SKM-1 (cell line): Measurements from ENCODE around the gene SPHK2.
"Not testable (repeated sequence)": the region's sequence is repeated elsewhere in the genome, so short reads cannot be mapped to it uniquely, and the experiment has no call there.

Experiments
- DNase-seq: peaks from one replicate; lab custom pipeline; 2025; ENCODE audit not compliant: unreplicated experiment; lab: John Stamatoyannopoulos, UW

The SPHK2 gene

DNA sequence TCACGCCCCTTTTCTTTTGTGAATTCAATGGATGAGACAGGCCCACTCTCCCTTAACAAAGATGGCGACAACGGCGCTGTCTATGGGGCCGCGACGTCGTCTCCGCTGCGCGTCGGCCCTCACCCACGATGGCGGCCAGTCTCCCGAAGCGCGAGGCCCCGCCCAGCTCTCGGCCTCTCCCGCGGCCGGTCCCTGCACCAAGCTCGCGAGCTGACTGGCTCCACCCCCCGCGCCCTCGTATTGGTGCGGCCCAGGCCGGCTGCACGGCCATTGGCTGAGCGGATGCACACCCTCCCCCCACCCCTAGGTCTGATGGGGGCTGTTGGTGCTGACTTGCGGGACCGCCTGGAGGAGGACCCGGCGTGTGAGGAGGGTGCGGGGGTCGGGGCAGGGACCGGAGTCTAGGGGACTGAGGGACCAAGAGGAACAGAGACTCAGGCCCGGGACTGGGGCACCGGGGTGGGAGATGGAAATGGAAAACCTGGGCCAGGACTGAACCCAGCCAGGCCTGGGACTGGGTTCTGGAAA lies 4.8 kb downstream of the SPHK2 start:
- DNase-seq: no peak

DNA sequence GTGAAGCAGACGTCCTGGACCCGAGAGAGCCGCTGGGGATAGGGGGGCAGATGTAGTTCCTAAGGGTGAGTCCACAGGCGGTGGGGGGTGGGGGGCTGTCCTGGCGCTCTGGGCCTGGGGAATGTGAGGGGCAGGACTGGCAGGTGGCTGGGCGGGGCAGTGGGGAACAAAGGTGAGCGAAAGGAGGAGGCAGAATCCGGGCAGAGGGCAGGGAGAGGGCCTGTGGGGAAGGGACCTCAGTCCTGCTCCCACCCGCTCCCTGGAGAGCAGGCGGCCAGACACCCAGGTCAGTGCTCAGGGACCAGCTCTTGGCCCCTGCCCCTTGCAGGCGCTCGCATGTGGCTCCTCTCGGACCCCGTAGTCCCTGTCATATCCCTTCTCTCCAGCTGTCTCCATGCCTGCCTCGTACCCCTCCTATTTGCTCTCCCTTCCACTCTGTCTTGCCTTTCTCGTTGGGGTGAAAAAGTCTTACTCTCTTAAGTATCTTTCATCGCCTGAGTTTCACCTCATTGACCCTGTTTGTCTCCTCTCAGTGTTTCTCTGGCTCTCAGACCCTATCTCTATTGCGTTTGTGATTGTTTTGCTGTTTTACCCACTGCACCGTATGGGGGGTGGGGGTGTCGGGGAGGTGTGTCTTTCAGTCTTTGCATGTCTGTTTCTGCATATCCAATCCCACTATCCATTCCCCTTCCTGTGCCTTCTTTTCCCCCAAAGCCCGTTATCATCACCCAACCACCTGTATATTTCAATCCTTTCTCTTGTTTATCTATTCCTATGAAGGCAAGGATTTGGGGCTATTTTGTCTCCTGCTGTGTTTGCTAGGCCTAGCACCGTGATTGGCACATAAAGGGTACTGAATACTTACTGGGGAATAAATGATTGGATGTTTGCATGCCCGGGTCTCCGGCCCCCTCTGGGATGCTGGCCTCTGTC lies 5.8 kb downstream of the SPHK2 start:
- no peak for DNase-seq

DNA sequence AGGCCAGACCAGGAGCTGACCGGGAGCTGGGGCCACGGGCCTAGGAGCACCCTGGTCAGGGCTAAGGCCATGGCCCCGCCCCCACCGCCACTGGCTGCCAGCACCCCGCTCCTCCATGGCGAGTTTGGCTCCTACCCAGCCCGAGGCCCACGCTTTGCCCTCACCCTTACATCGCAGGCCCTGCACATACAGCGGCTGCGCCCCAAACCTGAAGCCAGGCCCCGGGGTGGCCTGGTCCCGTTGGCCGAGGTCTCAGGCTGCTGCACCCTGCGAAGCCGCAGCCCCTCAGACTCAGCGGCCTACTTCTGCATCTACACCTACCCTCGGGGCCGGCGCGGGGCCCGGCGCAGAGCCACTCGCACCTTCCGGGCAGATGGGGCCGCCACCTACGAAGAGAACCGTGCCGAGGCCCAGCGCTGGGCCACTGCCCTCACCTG lies 6.6 kb downstream of the SPHK2 start:
- no peak for DNase-seq

DNA sequence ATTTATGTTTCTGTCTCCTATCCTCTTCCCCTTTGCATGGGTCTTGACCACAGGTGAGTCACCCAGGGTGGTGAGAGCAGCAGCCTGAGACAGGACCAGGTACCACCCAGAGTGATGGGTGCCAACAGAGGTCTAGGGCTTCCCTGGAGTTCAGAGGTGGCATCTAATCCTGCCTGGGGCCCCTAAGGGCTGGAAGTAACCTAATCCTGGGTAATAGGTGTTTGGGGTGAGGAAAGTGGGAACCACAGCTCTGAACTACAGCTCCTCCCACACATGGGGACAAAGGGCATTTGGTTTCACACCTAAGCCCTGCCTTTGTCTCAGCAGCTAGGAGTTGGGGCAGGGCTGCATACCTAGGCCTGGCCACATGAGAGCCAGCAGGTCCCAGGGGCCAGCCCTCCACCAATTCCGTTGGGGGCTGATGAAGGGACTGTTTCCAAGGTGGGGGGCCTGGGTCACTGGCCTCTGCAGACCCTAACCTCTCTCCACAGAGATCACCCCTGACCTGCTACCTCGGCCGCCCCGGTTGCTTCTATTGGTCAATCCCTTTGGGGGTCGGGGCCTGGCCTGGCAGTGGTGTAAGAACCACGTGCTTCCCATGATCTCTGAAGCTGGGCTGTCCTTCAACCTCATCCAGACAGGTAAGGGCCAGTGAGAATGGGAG lies 8.0 kb downstream of the SPHK2 start:
- DNase-seq: no peak

DNA sequence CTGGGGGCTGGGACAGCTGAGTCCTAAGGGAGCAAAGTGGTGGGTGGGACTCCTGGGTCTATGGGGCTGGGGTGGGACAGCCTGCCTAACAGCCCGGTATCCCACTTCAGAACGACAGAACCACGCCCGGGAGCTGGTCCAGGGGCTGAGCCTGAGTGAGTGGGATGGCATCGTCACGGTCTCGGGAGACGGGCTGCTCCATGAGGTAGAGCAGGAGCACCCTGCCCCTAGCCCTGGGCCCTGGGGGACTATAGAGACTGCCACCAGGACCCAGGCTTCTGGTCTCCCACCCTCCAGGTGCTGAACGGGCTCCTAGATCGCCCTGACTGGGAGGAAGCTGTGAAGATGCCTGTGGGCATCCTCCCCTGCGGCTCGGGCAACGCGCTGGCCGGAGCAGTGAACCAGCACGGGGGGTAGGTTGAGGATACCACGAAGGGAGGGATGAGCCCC lies 8.6 kb downstream of the SPHK2 start:
- no peak for DNase-seq

DNA sequence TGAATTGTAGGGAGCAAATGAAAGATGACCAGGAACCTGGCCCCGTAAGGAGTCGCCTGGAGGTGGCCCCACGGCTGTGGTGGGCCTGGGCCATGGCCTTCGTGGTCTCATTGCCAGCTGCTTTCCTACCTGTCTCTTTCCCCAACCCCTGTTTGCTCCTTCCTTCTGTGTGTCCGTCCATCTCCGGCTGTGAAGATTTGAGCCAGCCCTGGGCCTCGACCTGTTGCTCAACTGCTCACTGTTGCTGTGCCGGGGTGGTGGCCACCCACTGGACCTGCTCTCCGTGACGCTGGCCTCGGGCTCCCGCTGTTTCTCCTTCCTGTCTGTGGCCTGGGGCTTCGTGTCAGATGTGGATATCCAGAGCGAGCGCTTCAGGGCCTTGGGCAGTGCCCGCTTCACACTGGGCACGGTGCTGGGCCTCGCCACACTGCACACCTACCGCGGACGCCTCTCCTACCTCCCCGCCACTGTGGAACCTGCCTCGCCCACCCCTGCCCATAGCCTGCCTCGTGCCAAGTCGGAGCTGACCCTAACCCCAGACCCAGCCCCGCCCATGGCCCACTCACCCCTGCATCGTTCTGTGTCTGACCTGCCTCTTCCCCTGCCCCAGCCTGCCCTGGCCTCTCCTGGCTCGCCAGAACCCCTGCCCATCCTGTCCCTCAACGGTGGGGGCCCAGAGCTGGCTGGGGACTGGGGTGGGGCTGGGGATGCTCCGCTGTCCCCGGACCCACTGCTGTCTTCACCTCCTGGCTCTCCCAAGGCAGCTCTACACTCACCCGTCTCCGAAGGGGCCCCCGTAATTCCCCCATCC lies 9.4 kb downstream of the SPHK2 start:
- no peak for DNase-seq

DNA sequence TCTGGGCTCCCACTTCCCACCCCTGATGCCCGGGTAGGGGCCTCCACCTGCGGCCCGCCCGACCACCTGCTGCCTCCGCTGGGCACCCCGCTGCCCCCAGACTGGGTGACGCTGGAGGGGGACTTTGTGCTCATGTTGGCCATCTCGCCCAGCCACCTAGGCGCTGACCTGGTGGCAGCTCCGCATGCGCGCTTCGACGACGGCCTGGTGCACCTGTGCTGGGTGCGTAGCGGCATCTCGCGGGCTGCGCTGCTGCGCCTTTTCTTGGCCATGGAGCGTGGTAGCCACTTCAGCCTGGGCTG lies 9.9 kb downstream of the SPHK2 start:
- DNase-seq: no peak

DNA sequence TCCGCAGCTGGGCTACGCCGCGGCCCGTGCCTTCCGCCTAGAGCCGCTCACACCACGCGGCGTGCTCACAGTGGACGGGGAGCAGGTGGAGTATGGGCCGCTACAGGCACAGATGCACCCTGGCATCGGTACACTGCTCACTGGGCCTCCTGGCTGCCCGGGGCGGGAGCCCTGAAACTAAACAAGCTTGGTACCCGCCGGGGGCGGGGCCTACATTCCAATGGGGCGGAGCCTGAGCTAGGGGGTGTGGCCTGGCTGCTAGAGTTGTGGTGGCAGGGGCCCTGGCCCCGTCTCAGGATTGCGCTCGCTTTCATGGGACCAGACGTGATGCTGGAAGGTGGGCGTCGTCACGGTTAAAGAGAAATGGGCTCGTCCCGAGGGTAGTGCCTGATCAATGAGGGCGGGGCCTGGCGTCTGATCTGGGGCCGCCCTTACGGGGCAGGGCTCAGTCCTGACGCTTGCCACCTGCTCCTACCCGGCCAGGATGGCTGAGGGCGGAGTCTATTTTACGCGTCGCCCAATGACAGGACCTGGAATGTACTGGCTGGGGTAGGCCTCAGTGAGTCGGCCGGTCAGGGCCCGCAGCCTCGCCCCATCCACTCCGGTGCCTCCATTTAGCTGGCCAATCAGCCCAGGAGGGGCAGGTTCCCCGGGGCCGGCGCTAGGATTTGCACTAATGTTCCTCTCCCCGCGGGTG lies 10.4 kb downstream of the SPHK2 start:
- no peak for DNase-seq

DNA sequence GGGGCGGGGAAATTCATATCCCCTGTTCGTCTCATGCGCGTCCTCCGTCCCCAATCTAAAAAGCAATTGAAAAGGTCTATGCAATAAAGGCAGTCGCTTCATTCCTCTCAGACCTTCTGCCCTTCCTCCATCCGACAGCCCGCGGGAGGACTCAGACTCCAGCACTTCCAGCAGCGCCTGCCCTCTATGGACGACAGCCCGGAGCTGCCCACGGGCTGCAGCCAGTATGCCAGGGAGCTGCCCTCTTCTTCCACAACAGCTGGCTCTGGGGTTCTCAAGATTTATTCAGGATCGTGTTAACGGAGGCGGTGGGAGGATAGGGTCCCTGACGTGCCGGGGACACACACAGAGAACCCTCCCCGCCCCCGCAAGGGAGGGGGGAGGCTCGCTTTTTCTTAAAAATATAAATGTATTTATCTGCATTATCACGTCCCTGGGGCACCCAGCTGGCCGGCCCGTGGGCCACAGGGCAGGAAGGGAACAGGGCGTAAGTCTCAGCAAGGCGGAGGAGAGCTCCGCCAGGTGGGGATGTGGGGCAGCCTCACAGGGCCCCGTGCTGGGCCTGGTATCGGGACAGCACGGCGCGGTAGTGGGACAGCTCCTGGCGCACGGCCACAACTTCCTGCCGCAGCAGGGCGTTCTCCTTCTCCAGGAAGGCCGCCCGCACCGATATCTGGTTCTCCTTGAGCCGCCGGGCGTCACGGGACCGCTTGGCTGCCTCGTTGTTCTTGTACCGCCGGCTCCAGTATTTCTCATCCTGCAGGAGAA lies 11.2 kb downstream of the SPHK2 start:
- no peak for DNase-seq

DNA sequence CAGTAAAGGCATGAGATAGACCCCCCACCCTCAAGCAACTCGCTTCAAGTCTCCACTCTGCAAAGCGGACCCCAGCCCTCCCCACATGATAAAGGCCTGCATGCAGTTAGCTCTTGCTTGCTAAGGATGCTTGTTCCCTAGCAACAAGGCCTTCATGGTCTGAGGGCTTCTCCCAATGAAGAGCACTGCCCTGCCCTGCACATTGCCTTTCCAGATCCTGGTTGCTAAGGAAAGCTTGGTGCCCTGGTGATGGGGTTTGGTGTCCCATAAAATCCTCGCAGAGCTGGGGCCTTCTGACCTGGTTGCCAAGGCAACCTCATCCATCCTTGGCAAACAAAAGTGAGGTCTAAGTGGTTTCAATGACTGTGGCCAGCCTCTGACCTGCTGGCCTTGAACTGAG lies 11.9 kb downstream of the SPHK2 start:
- no peak for DNase-seq

DNA sequence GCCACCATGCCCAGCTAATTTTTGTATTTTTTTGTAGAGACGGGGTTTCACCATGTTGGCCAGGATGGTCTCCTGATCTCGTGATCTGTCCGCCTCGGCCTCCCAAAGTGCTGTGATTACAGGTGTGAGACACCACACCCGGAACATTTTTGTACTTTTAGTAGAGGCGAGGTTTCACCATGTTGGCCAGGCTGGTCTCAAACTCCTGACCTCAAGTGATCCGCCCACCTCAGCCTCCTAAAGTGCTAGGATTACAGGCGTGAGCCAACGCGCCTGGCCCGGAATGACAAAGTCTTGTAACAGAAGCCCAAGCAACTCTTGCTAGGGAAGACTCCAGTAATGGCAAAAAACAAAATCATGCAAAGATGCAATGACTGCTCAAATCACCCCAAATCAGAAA lies 13.0 kb downstream of the SPHK2 start:
- not testable (repeated sequence) for DNase-seq

DNA sequence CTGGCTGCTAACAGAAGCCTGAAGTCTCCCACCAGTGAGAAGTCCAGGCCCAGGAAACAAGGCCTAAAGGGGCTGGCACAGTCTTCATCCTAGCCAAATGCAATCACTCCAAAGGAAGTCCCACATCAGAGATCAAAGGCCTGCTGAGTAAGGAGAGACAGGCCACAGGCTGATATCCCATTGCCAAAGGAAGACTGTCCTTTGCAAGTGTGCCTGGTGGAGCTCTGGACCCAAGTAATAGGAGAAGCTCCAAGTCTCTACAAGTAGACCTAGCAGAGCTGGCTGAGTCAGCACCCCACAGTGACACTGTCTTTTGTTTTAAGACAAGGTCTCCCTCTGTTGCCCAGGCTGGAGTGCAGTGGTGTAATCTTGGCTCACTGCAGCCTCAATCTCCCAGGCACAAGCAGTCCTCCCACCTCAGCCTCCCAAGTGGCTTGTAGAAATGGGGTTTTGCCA lies 13.4 kb downstream of the SPHK2 start:
- no peak for DNase-seq

DNA sequence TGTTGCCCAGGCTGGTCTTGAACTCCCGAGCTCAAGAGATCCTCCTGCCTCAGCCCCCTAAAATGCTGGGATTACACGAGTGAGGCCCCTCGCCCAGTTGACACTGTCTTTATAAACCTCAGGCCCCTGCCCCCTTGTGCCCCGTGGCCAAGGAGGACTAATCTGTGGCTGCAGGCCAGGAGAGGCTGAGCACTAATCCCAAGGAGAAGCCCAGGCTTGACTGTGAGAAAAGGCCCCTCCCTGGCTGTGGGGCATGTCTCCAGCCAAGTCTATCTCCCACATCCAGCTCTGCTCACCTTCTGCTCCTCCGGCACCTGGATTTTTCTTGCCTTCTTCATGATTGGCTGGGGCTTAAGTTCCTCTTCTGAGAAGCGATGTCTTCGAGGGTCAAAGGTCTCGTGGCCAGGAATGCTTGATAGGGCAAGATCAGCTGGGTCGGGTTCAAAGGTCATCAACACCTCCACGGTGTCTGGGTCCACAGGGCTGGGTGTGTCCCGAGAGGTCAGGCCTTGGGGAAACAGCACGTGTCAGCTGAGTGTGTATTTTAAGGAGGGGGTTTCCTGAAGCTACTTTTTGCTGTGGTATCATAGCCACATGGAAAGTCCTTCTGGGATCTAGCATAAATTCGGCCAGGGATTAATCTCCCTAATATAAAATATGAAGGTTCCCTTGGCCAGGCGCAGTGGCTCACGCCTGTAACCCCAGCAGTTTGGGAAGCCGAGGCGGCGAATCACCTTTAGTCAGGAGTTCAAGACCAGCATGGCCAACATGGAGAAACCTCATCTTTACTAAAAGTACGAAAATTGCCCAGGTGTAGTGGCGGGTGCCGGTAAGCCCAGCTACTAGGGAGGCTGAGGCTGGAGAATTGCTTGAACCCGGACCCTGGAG lies 14.1 kb downstream of the SPHK2 start:
- DNase-seq: no peak

DNA sequence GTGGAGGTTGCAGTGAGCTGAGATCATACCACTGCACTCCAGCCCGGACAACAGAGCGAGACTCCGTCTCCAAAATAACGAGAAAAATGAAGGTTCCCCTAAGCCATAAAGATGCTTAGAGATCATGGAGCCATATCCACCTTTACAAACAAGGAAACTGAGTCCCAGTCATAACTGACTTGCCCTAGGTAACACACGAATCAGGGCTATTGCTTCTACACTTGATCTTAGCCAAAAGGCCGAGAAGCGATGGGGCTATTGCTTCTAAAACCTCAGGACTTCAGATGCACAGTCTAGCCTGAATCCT lies 14.7 kb downstream of the SPHK2 start:
- no peak for DNase-seq

DNA sequence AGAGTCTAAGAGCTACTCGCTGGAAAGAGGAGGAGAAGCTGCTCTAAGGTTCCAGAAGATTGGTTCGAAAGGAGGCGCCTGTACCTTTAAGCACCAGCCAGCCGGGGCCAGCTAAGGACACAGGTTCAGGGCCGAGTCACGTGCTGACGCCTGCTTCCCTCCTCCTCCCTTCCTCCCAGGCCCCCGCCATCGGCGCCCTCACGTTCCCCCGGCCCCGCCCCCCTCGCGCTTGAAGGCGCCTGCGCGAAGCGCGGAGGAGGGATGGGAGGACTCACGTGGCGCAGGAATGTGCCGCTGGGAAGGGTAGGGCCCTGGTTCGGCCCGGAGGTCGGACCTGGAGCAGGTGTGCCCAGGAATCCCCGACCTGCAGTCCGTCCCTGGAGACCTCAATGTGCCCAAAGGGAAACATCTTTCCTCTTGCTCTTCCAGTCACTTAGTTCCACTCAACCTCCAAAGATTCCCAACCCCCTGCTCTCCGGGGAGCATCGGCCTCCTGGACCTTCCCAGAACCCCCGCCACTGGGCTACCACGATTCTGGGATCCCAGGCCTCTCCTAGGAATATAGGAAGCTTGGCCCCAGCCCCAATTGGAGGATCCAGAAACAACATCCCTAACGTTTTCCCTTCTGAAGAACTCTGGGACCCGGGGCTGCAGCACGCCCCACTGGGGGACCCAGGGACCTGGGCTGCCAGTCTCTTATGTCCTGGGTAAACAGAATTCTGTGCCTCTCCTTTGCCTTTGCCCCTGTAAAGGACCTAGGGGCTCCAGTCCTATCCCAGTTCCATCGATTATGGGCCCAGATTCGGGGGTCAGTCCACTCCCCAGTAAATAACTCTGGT lies 15.3 kb downstream of the SPHK2 start:
- DNase-seq: peak; percentile 69

DNA sequence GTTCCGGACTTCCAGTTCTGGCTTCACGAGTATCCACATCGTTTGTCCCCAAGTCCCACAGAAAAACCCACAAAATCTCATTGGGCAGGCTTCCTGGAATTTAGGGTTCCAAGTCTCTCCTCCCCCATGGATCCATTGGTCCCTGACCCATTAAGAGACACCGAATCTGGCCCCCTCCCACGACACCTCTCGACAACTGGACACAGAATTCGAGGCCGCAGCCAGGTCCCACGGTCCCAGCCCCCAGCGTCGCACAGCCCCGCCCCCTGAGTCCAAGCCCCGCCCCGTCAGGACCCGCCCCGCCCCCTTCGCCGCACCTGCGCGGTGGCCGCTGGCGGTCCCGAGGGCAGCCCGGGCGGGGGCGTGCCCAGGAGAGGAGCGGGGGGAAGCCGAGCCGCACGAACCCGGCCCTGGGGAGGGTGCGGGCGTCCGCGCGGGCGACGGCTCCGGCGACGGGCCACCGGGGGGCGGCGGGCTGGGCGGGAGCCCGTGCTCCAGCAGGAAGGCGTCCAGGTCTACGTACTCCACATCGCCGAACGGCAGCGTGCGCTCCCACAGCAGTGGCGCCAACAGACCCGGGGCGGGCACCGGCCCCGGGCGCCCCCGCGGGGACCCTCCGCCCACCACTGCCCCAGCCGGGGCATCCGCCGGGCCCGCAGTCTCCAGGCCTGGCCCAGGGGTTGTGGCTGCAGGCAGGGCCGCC lies 16.1 kb downstream of the SPHK2 start:
- DNase-seq: peak; percentile 5

DNA sequence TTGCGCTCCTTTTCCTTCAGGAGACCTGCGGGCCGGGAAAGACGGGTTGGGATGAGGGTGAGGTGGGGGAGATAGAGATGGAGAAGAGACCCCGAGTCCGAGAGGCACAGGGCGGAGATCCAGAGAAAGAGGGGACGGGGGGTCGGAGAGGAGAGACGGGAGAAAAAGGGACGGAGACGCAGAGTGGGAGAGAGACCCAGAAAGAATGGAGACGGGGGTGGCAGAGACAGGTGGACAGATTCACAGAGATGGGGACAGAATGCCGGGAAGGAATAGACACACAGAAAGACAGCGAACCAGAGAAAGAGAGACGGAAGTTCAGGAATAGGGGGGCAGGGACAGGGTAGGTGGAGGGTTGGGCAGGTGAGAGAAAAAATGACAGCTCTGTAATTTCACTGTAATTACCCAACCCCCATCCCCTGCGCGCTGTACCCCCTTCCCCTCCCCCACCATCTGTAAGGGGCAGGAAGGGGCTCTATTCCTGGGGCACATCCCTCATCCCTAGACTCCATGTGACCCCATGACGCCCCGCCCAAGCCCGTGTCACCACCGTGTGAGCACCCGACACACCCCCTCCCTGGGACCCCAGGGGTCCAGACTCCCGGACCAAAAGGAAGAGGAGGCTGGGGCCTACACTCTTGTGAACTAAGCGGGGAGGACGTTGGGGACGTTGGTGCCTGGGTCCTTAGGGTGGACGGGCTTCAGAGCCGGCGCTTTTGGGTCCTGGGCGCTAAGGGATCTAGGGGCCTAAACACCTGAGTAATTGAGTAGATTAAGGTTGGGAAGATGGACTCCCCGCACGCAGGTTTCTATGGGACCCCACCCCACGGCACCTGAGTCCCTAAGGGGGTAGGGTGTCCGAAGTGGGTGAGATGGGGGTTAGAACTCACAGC lies 16.9 kb downstream of the SPHK2 start:
- no peak for DNase-seq
